ENCODE measurements around the gene KAZALD1. TPM values are rescaled to one million over a fixed set of nuclear protein-coding genes. Genes with fewer than 3 reads are reported as not detected.

Gene KAZALD1
- total RNA-seq, 1 experiment from 2014 or later: 16.0 TPM

DNA sequence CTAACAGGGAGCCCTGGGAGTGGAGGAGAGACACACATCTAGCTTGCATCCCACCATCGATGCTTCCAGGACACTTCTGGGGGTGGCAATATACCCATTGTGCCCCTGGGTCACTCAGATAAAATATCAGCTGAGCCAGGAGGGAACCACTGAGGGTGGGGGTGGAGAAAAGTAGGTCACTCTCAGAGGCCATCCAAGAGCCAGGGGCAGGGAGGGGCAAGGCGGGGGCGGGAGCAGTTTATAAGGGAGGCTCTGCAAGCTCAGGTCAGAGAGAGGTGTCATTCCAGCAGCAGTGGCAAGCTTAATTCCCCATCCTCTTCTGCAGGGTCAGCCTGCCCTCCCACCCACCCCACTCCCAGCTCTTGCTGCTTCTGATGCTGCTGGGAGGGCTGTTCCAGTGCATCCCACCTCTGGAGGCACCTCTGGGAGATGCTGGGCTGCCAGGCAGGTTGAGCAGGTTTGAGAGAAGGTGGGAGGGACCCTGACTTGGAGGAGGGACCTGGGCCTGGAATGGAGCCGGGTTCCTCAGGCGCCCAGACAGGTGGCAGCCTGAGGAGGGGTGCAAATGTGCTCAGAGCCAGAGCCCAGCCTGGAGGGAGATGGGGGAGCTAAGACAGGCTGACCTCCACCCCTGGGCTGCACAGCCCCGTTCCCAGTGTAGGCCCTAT lies 49.2 kb downstream of the KAZALD1 start:
- Histone ChIP-seq H3K4me3 (replicated peaks in 1 of 2; ENCODE audit: low read depth in 1 of 2, low read length in 2 of 2) (no peak overlapping the region; a peak in 1 of 4 replicates), H3K4me1 (ENCODE audit: control insufficient read depth in 1 of 2, insufficient read depth in 2 of 2, low read length in 2 of 2) (peaks cover 13% of the 10 kb centered on the region in 2 experiments; a peak in 3 of 4 replicates), H3K27ac (ENCODE audit: low read depth, low read length) (no peak overlapping the region), H3K9me3 (ENCODE audit: control insufficient read depth in 1 of 2, insufficient read depth in 1 of 2, low read depth in 1 of 2, low read length in 2 of 2) (no peaks in the 10 kb centered on the region), H3K4me2 (ENCODE audit: low read length) (peak overlapping the region; percentile 63), H2AFZ (ENCODE audit: low read depth, low read length, poor library complexity, severe bottlenecking) (peak overlapping the region; percentile 67), H4K20me1 (ENCODE audit: insufficient read depth) (no peaks in the 10 kb centered on the region), H3K27me3 (ENCODE audit: insufficient read depth, low read length) (no peaks in the 10 kb centered on the region), H3K9me2 (ENCODE audit: insufficient read depth) (no peaks in the 10 kb centered on the region), H3K9ac (ENCODE audit: low read length) (no peak overlapping the region), H3K36me3 (ENCODE audit: control insufficient read depth in 1 of 2, insufficient read depth in 2 of 2, low read length in 2 of 2) (no peaks in the 10 kb centered on the region), H3K79me2 (ENCODE audit: insufficient read depth, low read length) (no peaks in the 10 kb centered on the region)
- DNase-seq (ENCODE audit: low read depth, low spot score) (no peak), ATAC-seq (peak; percentile 90)
- intact Hi-C loops (cut with micrococcal nuclease): no loop called here
- no TSS peak for BruUV-seq (replicated peaks)
- RAD21 ChIA-PET (ENCODE audit: low non-redundant PET in 1 of 2, low total read pairs in 2 of 2, uncharacterized antibody in 2 of 2, unreplicated experiment in 2 of 2): no interaction called here
- CTCF ChIA-PET: interaction anchor here (1.7 kb wide), 1 partner anchor 15 kb away, joined by 9 read pairs; no protein-coding TSS in a partner anchor
- POLR2A ChIA-PET: interaction anchor here (0.6 kb wide), 2 partner anchors 317 to 499 kb away, joined by 3 to 5 read pairs; no protein-coding TSS in a partner anchor
- TF ChIP-seq ELF1 (IDR thresholded peaks at IDR 0.05; ENCODE audit: borderline replicate concordance, low read depth) (no peak), EZH2 (IDR thresholded peaks at IDR 0.05) (no peak), CBX3 (IDR thresholded peaks at IDR 0.05; ENCODE audit: low read depth) (no peak), SP1 (IDR thresholded peaks at IDR 0.05; ENCODE audit: low read depth) (peak; percentile 43; the same call in 1 of the 2 replicates), EGR1 (IDR thresholded peaks at IDR 0.05; ENCODE audit: low read depth) (peak; percentile 51; the same call in 1 of the 2 replicates), YY1 (IDR thresholded peaks at IDR 0.05; ENCODE audit: extremely low read depth, insufficient replicate concordance, low read depth, low read length) (peak; percentile 20)

- Histone ChIP-seq H4K20me1 (ENCODE audit: insufficient read depth) (no peaks in the 10 kb centered on the region), H3K27me3 (ENCODE audit: insufficient read depth, low read length) (no peaks in the 10 kb centered on the region), H3K27ac (ENCODE audit: low read depth, low read length) (no peak overlapping the region), H3K9me2 (ENCODE audit: insufficient read depth) (no peaks in the 10 kb centered on the region), H3K9ac (ENCODE audit: low read length) (no peak overlapping the region), H3K9me3 (ENCODE audit: control insufficient read depth in 1 of 2, insufficient read depth in 1 of 2, low read depth in 1 of 2, low read length in 2 of 2) (no peaks in the 10 kb centered on the region), H2AFZ (ENCODE audit: low read depth, low read length, poor library complexity, severe bottlenecking) (no peak overlapping the region), H3K79me2 (ENCODE audit: insufficient read depth, low read length) (no peaks in the 10 kb centered on the region), H3K4me3 (replicated peaks in 1 of 2; ENCODE audit: low read depth in 1 of 2, low read length in 2 of 2) (no peak overlapping the region), H3K4me2 (ENCODE audit: low read length) (peak overlapping the region; percentile 63), H3K36me3 (ENCODE audit: control insufficient read depth in 1 of 2, insufficient read depth in 2 of 2, low read length in 2 of 2) (no peaks in the 10 kb centered on the region), H3K4me1 (ENCODE audit: control insufficient read depth in 1 of 2, insufficient read depth in 2 of 2, low read length in 2 of 2) (peaks cover 13% of the 10 kb centered on the region in 2 experiments; a peak in 3 of 4 replicates)
- intact Hi-C loops (cut with micrococcal nuclease): no loop called here
- ChIA-PET POLR2A (interaction anchor here (0.6 kb wide), 2 partner anchors 316 to 500 kb away, joined by 3 to 5 read pairs; no protein-coding TSS in a partner anchor), CTCF (interaction anchor here (1.7 to 1.9 kb wide), 2 partner anchors 16 kb away, joined by 8 to 9 read pairs; no protein-coding TSS in a partner anchor), RAD21 (ENCODE audit: low non-redundant PET in 1 of 2, low total read pairs in 2 of 2, uncharacterized antibody in 2 of 2, unreplicated experiment in 2 of 2) (no interaction called here)
- DNase-seq (ENCODE audit: low read depth, low spot score): no peak
- ATAC-seq: peak; percentile 28
- TF ChIP-seq YY1 (IDR thresholded peaks at IDR 0.05; ENCODE audit: extremely low read depth, insufficient replicate concordance, low read depth, low read length): no peak
- TF ChIP-seq EZH2phosphoT487 (IDR thresholded peaks at IDR 0.05; ENCODE audit: borderline replicate concordance): no peak
- no peak for TF ChIP-seq MAX (IDR thresholded peaks at IDR 0.05)
- no TSS peak for BruUV-seq (replicated peaks)
These were observed 49.8 kb downstream of the KAZALD1 start for GRCh38 chr10:101111547-101111946.

All from HCT116 (cell line).